GM12878 (cell line): Measurements from ENCODE around the gene TMEM14A.

ENCODE experiments used
- BRCA1 ChIP-seq: IDR thresholded peaks from 2 replicates; pipeline ENCODE4 v1.6.1; 2011; ENCODE audit warnings: low read depth, low read length, improper control_type of control experiment
- CEBPB ChIP-seq, 2 experiments: fragments of 150-350 bp in 1 of 2; IDR thresholded peaks; 2 replicates each; pipeline ENCODE4 v1.6.1; 2012 to 2014; ENCODE audit warnings: low read depth in 2 of 2, low read length in 2 of 2, borderline replicate concordance in 1 of 2, inconsistent platforms in 1 of 2
- EP300 ChIP-seq, 2 experiments: fragments of 150-350 bp in 1 of 2; IDR thresholded peaks; 2 replicates each; pipeline ENCODE4 v1.6.1; 2011 to 2012; ENCODE audit warnings: low read depth in 2 of 2, low read length in 2 of 2, borderline replicate concordance in 1 of 2, improper control_type of control experiment in 1 of 2, inconsistent platforms in 1 of 2; ENCODE audit not compliant: control insufficient read depth in 1 of 2
- NR2C1 ChIP-seq: fragments of 450-650 bp; IDR thresholded peaks from 2 replicates; pipeline ENCODE4 v1.6.1; 2017; ENCODE audit warnings: antibody characterized with exemption, mild to moderate bottlenecking, moderate library complexity
- NR2C2 ChIP-seq: IDR thresholded peaks from 2 replicates; pipeline ENCODE4 v1.6.1; 2011; ENCODE audit warnings: borderline replicate concordance, low read depth; ENCODE audit not compliant: control insufficient read depth, insufficient read length
- POLR2AphosphoS2 ChIP-seq: IDR thresholded peaks from 2 replicates; pipeline ENCODE4 v1.6.1; 2011; ENCODE audit warnings: low read depth, mild to moderate bottlenecking, low read length, improper control_type of control experiment, moderate library complexity
- POLR2AphosphoS5 ChIP-seq: IDR thresholded peaks from 2 replicates; pipeline ENCODE4 v1.6.1; 2011; ENCODE audit warnings: mild to moderate bottlenecking, low read length, inconsistent platforms
- TAF1 ChIP-seq: IDR thresholded peaks from 2 replicates; pipeline ENCODE4 v1.6.1; 2011; ENCODE audit warnings: mild to moderate bottlenecking, low read depth, low read length, borderline replicate concordance
- TF ChIP-seq, protein P1 (sequence below), 3 experiments: IDR thresholded peaks in 2 of 3; conservative IDR thresholded peaks in 1 of 3; 2 replicates each; pipeline ENCODE4 v1.5.1; 2011; ENCODE audit warnings: low read depth in 3 of 3, low read length in 3 of 3, mild to moderate bottlenecking in 3 of 3, control low read depth in 2 of 3, moderate library complexity in 2 of 3, inconsistent platforms in 1 of 3, mixed read lengths in 1 of 3; ENCODE audit not compliant: control insufficient read depth in 2 of 3, insufficient read depth in 1 of 3; ENCODE audit errors: extremely low read depth in 1 of 3
- TF ChIP-seq, protein P2 (sequence below): fragments of 150-350 bp; IDR thresholded peaks from 2 replicates; pipeline ENCODE4 v1.6.1; 2016; ENCODE audit warnings: low read depth, low read length

DNA sequence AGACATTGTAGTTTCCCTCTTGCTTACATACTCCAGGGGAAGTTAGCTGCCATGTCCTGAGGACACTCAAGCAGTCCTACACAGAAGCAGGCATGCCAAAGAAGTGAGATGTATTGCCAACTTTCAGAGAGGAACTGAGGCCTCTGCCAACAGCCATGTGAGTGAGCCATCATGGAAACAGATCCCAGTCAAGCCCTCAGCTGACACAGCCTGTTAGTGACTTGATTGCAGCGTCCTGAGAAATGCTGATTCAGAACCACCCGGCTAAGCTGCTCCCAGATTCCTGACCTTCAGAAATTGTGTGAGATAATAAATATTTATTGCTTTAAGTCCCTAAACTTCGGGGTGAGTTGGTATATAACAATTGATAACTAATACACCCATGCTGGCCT, 54.2 kb downstream of the TMEM14A start:
- TF ChIP-seq, protein P1, sequence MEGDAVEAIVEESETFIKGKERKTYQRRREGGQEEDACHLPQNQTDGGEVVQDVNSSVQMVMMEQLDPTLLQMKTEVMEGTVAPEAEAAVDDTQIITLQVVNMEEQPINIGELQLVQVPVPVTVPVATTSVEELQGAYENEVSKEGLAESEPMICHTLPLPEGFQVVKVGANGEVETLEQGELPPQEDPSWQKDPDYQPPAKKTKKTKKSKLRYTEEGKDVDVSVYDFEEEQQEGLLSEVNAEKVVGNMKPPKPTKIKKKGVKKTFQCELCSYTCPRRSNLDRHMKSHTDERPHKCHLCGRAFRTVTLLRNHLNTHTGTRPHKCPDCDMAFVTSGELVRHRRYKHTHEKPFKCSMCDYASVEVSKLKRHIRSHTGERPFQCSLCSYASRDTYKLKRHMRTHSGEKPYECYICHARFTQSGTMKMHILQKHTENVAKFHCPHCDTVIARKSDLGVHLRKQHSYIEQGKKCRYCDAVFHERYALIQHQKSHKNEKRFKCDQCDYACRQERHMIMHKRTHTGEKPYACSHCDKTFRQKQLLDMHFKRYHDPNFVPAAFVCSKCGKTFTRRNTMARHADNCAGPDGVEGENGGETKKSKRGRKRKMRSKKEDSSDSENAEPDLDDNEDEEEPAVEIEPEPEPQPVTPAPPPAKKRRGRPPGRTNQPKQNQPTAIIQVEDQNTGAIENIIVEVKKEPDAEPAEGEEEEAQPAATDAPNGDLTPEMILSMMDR (IDR thresholded peaks at IDR 0.05 in 2 of 3, conservative IDR thresholded peaks at IDR 0.05 in 1 of 3; ENCODE audit: control insufficient read depth in 2 of 3, extremely low read depth in 1 of 3, insufficient read depth in 1 of 3, low read depth in 3 of 3, low read length in 3 of 3) = no peak
- TF ChIP-seq, protein P2, sequence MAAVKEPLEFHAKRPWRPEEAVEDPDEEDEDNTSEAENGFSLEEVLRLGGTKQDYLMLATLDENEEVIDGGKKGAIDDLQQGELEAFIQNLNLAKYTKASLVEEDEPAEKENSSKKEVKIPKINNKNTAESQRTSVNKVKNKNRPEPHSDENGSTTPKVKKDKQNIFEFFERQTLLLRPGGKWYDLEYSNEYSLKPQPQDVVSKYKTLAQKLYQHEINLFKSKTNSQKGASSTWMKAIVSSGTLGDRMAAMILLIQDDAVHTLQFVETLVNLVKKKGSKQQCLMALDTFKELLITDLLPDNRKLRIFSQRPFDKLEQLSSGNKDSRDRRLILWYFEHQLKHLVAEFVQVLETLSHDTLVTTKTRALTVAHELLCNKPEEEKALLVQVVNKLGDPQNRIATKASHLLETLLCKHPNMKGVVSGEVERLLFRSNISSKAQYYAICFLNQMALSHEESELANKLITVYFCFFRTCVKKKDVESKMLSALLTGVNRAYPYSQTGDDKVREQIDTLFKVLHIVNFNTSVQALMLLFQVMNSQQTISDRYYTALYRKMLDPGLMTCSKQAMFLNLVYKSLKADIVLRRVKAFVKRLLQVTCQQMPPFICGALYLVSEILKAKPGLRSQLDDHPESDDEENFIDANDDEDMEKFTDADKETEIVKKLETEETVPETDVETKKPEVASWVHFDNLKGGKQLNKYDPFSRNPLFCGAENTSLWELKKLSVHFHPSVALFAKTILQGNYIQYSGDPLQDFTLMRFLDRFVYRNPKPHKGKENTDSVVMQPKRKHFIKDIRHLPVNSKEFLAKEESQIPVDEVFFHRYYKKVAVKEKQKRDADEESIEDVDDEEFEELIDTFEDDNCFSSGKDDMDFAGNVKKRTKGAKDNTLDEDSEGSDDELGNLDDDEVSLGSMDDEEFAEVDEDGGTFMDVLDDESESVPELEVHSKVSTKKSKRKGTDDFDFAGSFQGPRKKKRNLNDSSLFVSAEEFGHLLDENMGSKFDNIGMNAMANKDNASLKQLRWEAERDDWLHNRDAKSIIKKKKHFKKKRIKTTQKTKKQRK = no peak
- no peak for TF ChIP-seq POLR2AphosphoS5
- no peak for TF ChIP-seq POLR2AphosphoS2
- TF ChIP-seq NR2C2 = no peak
- TF ChIP-seq EP300 (IDR thresholded peaks at IDR 0.05; ENCODE audit: borderline replicate concordance in 1 of 2, control insufficient read depth in 1 of 2, low read depth in 2 of 2, low read length in 2 of 2) = no peak
- no peak for TF ChIP-seq TAF1
- TF ChIP-seq NR2C1 = no peak
- TF ChIP-seq CEBPB (IDR thresholded peaks at IDR 0.05; ENCODE audit: borderline replicate concordance in 1 of 2, low read depth in 2 of 2, low read length in 2 of 2) = no peak
- no peak for TF ChIP-seq BRCA1
